Measurements from ENCODE around the gene IPPK.

- TF ChIP-seq ZNF274 (IDR thresholded peaks at IDR 0.05; ENCODE audit: borderline replicate concordance, extremely low read depth, low read length) = no peak
- peak; percentile 89 to 91 for TF ChIP-seq RAD21 (IDR thresholded peaks at IDR 0.05 in 1 of 2, conservative IDR thresholded peaks at IDR 0.05 in 1 of 2; ENCODE audit: low read depth in 2 of 2, low read length in 2 of 2)
- no peak for TF ChIP-seq BRCA1 (IDR thresholded peaks at IDR 0.05; ENCODE audit: low read depth, low read length)
- TF ChIP-seq, protein P1, sequence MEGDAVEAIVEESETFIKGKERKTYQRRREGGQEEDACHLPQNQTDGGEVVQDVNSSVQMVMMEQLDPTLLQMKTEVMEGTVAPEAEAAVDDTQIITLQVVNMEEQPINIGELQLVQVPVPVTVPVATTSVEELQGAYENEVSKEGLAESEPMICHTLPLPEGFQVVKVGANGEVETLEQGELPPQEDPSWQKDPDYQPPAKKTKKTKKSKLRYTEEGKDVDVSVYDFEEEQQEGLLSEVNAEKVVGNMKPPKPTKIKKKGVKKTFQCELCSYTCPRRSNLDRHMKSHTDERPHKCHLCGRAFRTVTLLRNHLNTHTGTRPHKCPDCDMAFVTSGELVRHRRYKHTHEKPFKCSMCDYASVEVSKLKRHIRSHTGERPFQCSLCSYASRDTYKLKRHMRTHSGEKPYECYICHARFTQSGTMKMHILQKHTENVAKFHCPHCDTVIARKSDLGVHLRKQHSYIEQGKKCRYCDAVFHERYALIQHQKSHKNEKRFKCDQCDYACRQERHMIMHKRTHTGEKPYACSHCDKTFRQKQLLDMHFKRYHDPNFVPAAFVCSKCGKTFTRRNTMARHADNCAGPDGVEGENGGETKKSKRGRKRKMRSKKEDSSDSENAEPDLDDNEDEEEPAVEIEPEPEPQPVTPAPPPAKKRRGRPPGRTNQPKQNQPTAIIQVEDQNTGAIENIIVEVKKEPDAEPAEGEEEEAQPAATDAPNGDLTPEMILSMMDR (IDR thresholded peaks at IDR 0.05; ENCODE audit: control extremely low read depth in 1 of 3, insufficient read depth in 1 of 3, low read depth in 1 of 3, low read length in 3 of 3) = peak in 2 of 3 experiments; percentile 91; a peak in 3 of 4 replicates
- TF ChIP-seq, protein P2, sequence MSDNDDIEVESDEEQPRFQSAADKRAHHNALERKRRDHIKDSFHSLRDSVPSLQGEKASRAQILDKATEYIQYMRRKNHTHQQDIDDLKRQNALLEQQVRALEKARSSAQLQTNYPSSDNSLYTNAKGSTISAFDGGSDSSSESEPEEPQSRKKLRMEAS (IDR thresholded peaks at IDR 0.05) = no peak
These were observed 46.6 kb upstream of the IPPK start for GRCh38 chr9:92716557-92716956.

All from H1 (cell line).